ENCODE results near the gene FAM53A. TPM values are rescaled to one million over a fixed set of nuclear protein-coding genes. Genes with fewer than 3 reads are reported as not detected.
A peak's percentile ranks its signal among the peaks of the same experiment; 100 is the strongest.

FAM53A gene
- total RNA-seq, 1 donor, result 0.86 TPM

DNA sequence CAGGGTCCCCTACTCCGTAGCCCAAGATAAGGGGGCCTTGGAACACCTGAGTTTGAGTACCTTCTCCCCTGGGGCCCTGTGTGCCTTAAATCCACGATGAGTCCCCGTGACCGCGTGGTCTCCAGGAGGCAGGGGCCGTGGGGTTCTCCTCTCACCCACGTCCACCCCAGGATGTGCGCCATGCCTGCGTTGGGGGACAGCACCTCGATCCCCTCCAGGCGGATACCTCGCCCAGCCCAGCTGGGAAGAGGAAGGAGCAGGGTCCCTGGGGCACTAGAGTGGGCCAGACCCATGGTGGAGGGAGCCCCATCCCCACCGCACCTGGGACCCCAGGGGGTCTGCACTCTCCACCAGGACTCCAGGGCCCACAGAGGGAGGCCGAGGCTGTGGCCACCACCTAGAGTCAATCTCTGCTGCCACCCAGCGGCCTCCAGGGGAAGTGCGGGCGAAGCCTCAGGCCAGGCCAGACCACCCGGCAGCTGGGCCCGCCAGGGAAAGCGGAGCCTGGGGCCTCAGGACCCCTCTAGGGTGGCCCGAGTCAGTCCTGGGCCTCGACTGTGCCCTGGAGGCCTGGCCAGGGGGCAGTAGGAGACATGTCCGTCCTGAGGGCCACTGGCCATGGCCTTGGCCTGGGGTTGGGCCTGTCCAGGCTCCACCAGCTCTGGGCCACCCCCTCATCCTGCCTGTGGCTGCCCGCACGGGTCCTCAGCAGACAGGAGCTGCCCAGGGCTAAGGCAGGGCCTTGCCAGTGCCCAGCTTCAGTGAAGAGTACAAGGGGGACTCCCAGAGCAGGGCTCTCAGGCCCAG, 55.0 kb downstream of the FAM53A start:
- peak; percentile 24 for DNase-seq (ENCODE audit: low read depth)
- no peak overlapping the region for H3K4me3 ChIP-seq (ENCODE audit: low read depth, low read length)
- TF ChIP-seq, protein P1, sequence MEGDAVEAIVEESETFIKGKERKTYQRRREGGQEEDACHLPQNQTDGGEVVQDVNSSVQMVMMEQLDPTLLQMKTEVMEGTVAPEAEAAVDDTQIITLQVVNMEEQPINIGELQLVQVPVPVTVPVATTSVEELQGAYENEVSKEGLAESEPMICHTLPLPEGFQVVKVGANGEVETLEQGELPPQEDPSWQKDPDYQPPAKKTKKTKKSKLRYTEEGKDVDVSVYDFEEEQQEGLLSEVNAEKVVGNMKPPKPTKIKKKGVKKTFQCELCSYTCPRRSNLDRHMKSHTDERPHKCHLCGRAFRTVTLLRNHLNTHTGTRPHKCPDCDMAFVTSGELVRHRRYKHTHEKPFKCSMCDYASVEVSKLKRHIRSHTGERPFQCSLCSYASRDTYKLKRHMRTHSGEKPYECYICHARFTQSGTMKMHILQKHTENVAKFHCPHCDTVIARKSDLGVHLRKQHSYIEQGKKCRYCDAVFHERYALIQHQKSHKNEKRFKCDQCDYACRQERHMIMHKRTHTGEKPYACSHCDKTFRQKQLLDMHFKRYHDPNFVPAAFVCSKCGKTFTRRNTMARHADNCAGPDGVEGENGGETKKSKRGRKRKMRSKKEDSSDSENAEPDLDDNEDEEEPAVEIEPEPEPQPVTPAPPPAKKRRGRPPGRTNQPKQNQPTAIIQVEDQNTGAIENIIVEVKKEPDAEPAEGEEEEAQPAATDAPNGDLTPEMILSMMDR (IDR thresholded peaks at IDR 0.05; ENCODE audit: insufficient read depth, low read depth, low read length), result peak; percentile 94

DNA sequence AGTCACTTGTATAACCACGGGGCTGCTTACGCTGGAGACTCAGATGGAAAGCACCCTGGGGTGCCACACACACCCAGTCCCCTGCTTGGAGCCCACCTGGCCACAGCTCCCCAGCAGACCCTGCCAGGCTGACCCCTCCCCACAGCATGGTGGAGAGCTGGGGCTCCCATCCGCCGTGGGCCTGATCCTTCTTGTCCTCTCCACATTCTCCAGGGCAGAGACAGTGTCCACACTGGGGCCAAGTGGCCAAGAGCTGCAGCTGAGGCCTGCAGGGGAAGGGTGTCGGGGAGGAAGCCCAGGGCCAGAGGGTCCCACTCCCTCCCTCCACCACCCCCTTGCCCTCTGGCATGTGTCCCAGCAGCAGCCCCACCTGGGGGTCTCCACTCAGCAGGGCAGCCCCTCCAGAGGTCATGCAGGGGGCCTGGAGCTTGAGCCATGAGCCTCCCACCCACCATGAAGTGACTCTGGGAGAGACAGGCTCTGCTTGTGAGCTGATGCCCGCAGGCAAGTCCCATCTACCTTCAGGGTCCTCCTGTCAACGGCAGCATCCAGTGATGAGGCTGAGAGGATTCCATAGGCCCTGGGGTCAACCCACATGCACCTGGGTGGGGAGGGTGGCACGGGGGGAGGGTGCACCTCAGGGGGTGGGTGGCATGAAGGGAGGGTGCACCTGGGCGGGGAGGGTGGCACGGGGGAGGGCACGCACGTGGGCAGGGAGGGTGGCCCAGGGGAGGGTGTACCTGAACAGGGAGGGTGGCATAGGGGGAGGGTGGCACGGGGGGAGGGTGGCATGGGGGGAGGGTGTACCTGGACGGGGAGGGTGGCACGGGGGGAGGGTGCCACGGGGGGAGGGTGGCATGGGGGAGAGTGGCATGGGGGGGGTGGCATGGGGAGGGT, 56.4 kb downstream of the FAM53A start:
- DNase-seq (ENCODE audit: low read depth), result no peak
- no peak overlapping the region for H3K4me3 ChIP-seq (ENCODE audit: low read depth, low read length)
- TF ChIP-seq, protein P1 (IDR thresholded peaks at IDR 0.05; ENCODE audit: insufficient read depth, low read depth, low read length), result no peak

DNA sequence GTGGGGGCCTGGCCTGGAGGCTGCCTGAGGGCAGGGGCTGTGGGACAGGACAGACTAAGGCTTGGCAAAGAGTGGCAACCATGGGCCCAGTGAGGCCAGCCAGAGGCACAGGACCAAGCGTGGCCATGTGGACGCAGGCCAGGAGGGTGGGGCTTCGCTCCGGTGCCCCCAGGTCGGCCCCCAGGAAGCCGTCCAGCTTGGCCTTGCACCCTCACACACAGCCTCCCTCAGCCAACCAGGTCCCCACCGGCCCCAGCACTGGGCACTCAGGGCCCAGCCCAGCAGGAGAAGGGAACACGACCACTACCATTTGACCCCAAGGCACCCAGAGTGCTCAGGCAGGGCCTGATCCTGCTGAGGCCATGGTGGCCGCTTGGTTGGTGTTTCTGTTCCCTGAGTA, 57.2 kb downstream of the FAM53A start:
- H3K4me3 ChIP-seq (ENCODE audit: low read depth, low read length), result no peak overlapping the region
- no peak for DNase-seq (ENCODE audit: low read depth)
- TF ChIP-seq, protein P1 (IDR thresholded peaks at IDR 0.05; ENCODE audit: insufficient read depth, low read depth, low read length), result no peak

DNA sequence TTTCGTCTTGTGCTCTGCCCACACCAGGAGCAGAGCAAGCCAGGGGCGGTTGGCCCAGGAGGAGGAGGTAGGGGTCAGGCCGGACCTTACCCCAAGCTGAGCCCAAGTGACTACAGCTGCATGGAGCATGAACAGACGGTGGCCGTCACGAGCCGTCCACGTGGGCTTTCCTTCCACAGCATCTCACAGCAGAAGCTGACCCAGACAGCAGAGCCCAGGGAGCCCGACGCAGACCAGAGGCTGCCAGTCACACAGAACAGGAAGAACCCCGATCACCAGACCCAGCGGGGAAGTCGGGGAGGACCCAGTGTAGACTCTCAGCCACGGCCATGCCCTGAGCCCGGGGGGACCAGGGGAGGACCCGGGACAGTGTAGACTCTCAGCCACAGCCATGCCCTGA, 58.0 kb downstream of the FAM53A start:
- TF ChIP-seq, protein P1 (IDR thresholded peaks at IDR 0.05; ENCODE audit: insufficient read depth, low read depth, low read length), result no peak
- no peak overlapping the region for H3K4me3 ChIP-seq (ENCODE audit: low read depth, low read length)
- DNase-seq (ENCODE audit: low read depth), result no peak

DNA sequence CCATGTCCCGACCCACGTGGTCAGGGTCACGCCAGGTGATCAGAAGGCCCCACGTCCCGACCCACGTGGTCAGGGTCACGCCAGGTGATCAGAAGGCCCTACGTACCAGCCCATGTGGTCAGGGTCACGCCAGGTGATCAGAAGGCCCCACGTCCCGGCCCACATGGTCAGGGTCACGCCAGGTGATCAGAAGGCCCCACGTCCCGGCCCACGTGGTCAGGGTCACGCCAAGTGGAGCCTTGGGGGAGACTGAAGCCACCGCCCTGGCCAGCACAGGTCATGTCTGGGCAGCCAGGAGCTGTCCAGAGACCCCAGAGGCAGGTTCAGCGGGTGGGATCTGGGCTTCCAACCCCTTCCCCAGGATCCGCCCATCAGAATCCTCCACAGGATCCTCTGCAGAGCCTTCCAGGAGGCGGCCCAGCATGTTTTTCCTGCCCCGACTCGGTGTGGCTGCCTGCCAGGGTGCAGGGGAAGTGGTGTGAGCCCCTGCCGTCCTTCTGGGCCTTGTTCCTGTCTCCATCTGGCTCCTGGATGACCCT, 58.4 kb downstream of the FAM53A start:
- DNase-seq (ENCODE audit: low read depth), result no peak
- TF ChIP-seq, protein P1 (IDR thresholded peaks at IDR 0.05; ENCODE audit: insufficient read depth, low read depth, low read length), result no peak

DNA sequence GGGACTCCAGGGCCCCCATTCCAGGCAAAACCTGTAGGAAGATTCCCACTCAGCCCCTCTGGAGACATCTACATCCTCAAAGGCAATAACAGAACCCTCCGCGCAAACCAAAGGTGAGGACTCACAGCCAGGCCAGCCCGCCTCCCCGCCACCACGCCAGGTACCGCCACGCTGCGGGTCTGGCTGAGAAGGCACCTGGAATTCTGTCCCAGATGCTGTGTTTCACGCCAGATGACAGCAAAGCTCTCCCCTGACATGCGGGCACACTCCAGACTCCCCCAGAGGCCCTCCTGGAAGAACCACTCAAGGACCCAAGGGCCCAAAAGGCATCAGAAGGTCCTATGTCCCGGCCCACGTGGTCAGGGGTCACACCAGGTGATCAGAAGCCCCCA, 59.6 kb downstream of the FAM53A start:
- DNase-seq (ENCODE audit: low read depth), result no peak
- no peak overlapping the region for H3K4me3 ChIP-seq (ENCODE audit: low read depth, low read length)

More for the DNA sequence above, 58.4 kb downstream of the FAM53A start:
- no peak overlapping the region for H3K4me3 ChIP-seq (ENCODE audit: low read depth, low read length)

More for the DNA sequence above, 59.6 kb downstream of the FAM53A start:
- TF ChIP-seq, protein P1 (IDR thresholded peaks at IDR 0.05; ENCODE audit: insufficient read depth, low read depth, low read length), result no peak

Data from fibroblast of villous mesenchyme (primary cell).